Measurements from ENCODE around the gene TPD52L1. TPM values are rescaled to one million over a fixed set of nuclear protein-coding genes. Genes with fewer than 3 reads are reported as not detected.
"Not testable (repeated sequence)": the region's sequence is repeated elsewhere in the genome, so short reads cannot be mapped to it uniquely, and the experiment has no call there.

Gene TPD52L1
- total RNA-seq, 1 donor from 2014 or later: 7.2 TPM

DNA sequence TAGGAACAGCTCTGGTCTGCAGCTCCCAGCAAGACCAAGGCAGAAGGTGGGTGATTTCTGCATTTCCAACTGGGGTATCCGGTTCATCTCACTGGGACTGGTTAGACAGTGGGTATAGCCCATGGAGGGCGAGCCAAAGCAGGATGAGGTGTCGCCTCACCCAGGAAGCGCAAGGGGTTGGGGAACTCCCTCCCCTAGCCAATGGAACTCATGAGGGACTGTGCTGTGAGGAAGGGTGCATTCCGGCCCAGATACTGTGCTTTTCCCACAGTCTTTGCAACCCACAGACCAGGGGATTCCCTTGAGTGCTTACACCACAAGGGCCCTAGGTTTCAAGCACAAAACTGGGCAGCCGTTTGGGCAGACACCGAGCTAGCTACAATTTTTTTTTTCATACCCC lies 126.4 kb downstream of the TPD52L1 start:
- Mint-ChIP-seq H3K36me3 (ENCODE audit: unreplicated experiment) (peaks cover 69% of the 10 kb centered on the region), H3K4me3 (ENCODE audit: unreplicated experiment) (no peak overlapping the region), H3K9me3 (ENCODE audit: unreplicated experiment) (peaks cover 25% of the 10 kb centered on the region), H3K27ac (ENCODE audit: unreplicated experiment) (no peak overlapping the region), H3K4me1 (ENCODE audit: unreplicated experiment) (peaks cover 10% of the 10 kb centered on the region), H3K27me3 (ENCODE audit: unreplicated experiment) (no peaks in the 10 kb centered on the region)
- no peak for DNase-seq (ENCODE audit: extremely low spot score, unreplicated experiment)
- TF ChIP-seq, protein P1, sequence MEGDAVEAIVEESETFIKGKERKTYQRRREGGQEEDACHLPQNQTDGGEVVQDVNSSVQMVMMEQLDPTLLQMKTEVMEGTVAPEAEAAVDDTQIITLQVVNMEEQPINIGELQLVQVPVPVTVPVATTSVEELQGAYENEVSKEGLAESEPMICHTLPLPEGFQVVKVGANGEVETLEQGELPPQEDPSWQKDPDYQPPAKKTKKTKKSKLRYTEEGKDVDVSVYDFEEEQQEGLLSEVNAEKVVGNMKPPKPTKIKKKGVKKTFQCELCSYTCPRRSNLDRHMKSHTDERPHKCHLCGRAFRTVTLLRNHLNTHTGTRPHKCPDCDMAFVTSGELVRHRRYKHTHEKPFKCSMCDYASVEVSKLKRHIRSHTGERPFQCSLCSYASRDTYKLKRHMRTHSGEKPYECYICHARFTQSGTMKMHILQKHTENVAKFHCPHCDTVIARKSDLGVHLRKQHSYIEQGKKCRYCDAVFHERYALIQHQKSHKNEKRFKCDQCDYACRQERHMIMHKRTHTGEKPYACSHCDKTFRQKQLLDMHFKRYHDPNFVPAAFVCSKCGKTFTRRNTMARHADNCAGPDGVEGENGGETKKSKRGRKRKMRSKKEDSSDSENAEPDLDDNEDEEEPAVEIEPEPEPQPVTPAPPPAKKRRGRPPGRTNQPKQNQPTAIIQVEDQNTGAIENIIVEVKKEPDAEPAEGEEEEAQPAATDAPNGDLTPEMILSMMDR (IDR thresholded peaks at IDR 0.05): no peak

DNA sequence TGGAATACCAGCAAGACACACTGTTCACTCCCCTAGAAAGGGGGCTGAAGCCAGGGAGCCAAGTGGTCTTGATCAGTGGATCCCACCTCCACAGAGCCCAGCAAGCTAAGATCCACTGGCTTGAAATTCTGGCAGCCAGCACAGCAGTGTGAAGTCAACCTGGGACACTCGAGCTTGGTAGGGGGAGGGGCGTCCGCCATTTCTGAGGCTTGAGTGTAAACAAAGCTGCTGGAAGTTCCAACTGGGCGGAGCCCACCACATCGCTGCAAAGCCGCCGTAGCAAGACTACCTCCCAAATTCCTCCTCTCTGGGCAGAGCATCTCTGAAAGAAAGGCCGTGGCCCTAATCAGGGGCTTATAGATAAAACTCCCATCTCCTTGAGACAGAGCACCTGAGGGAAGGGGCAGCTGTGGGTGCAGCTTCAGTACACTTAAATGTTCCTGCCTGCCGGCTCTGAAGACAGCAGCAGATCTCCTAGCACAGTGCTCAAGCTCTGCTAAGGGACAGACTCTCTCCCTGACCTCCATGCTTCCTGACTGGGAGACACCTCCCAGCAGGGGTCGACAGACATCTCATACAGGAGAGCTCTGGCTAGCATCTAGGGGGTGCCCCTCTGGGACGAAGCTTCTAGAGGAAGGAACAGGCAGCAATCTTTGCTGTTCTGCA lies 126.9 kb downstream of the TPD52L1 start:
- Mint-ChIP-seq H3K36me3 (ENCODE audit: unreplicated experiment) (peaks cover 69% of the 10 kb centered on the region), H3K9me3 (ENCODE audit: unreplicated experiment) (peaks cover 29% of the 10 kb centered on the region), H3K4me1 (ENCODE audit: unreplicated experiment) (peaks cover 10% of the 10 kb centered on the region)
- DNase-seq (ENCODE audit: extremely low spot score, unreplicated experiment); H3K27ac Mint-ChIP-seq (ENCODE audit: unreplicated experiment); H3K4me3 Mint-ChIP-seq (ENCODE audit: unreplicated experiment); H3K27me3 Mint-ChIP-seq (ENCODE audit: unreplicated experiment): not testable (repeated sequence)

DNA sequence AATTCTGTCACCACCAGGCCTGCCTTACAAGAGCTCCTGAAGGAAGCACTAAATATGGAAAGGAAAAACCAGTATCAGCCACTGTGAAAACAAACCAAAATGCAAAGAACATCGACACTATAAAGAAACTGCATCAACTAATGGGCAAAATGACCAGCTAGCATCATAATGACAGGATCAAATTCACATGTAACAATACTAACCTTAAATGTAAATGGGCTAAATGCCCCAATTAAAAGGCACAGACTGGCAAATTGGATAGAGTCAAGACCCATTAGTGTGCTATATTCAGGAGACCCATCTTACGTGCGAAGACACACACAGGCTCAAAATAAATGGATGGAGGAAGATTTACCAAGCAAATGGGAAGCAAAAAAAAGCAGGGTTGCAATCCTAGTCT lies 128.9 kb downstream of the TPD52L1 start:
- H3K36me3 Mint-ChIP-seq (ENCODE audit: unreplicated experiment): peaks cover 78% of the 10 kb centered on the region
- H3K4me3 Mint-ChIP-seq (ENCODE audit: unreplicated experiment); H3K27me3 Mint-ChIP-seq (ENCODE audit: unreplicated experiment); DNase-seq (ENCODE audit: extremely low spot score, unreplicated experiment); H3K27ac Mint-ChIP-seq (ENCODE audit: unreplicated experiment): not testable (repeated sequence)
- H3K9me3 Mint-ChIP-seq (ENCODE audit: unreplicated experiment): peaks cover 40% of the 10 kb centered on the region
- H3K4me1 Mint-ChIP-seq (ENCODE audit: unreplicated experiment): peaks cover 10% of the 10 kb centered on the region

DNA sequence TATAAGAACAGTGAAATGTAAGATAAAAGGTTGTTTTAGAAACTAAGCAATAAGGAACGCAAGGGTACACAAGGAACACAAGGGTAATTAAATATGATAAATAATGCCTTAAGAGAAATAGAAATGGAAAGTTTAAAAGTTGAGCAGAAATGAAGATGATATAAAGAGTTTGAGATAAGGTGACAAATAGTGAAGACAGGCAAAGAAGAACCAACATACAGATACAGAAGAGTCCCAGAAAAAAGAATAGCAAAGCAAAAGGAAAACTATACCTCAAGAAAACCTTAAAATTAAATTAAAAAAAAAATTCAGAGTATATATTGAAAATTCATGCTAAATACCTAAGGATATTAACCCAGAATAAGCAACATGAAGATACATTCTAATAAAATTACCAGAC lies 131.8 kb downstream of the TPD52L1 start:
- no peak overlapping the region for H3K27ac Mint-ChIP-seq (ENCODE audit: unreplicated experiment)
- no peaks in the 10 kb centered on the region for H3K4me1 Mint-ChIP-seq (ENCODE audit: unreplicated experiment)
- H3K36me3 Mint-ChIP-seq (ENCODE audit: unreplicated experiment): peaks cover 85% of the 10 kb centered on the region
- H3K9me3 Mint-ChIP-seq (ENCODE audit: unreplicated experiment): peaks cover 50% of the 10 kb centered on the region
- H3K27me3 Mint-ChIP-seq (ENCODE audit: unreplicated experiment): no peaks in the 10 kb centered on the region
- TF ChIP-seq, protein P1 (IDR thresholded peaks at IDR 0.05): no peak
- H3K4me3 Mint-ChIP-seq (ENCODE audit: unreplicated experiment): no peak overlapping the region
- DNase-seq (ENCODE audit: extremely low spot score, unreplicated experiment): no peak

DNA sequence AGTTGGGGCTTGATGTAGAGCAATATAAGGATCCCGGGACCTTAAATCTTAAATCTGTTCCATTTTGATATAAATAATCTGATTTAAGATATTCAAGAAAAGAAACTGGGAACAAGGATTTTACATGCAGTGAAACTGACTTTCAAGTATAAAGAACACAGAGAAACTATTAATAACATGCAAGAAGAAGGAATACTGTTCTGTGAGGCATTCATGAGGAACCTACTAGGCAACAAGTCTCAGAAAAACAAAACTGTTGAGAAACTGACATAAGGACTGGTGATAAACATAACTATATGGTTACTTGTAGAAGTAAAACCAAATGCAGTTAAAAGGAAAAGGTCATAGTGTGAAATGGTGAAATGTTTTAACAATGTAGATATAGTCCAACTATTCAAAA lies 132.4 kb downstream of the TPD52L1 start:
- Mint-ChIP-seq H3K27me3 (ENCODE audit: unreplicated experiment) (no peaks in the 10 kb centered on the region), H3K4me3 (ENCODE audit: unreplicated experiment) (no peak overlapping the region), H3K27ac (ENCODE audit: unreplicated experiment) (no peak overlapping the region), H3K9me3 (ENCODE audit: unreplicated experiment) (peaks cover 50% of the 10 kb centered on the region), H3K36me3 (ENCODE audit: unreplicated experiment) (peaks cover 82% of the 10 kb centered on the region), H3K4me1 (ENCODE audit: unreplicated experiment) (no peaks in the 10 kb centered on the region)
- TF ChIP-seq, protein P1 (IDR thresholded peaks at IDR 0.05): no peak
- DNase-seq (ENCODE audit: extremely low spot score, unreplicated experiment): no peak

DNA sequence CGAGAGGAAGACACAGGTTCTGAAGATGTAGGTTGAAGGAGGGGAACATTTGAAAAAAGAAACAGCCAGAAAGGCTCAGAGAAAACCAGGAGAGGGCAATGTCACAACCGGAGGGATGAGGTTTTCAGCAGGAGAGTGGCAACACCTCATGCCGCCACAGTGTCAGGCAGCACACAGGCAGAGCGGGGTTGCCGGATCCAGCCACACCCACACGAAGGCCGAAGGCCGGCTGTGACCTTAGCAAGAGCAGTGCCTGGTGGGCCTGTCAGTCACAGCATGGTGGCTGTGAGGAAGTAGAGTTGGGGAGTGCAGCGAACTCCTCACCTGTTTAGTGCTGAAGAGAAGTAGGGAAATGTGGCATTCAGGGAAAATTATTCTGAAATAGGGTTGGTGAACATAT lies 134.1 kb downstream of the TPD52L1 start:
- Mint-ChIP-seq H3K4me1 (ENCODE audit: unreplicated experiment) (no peaks in the 10 kb centered on the region), H3K27ac (ENCODE audit: unreplicated experiment) (no peak overlapping the region), H3K36me3 (ENCODE audit: unreplicated experiment) (peaks cover 80% of the 10 kb centered on the region), H3K9me3 (ENCODE audit: unreplicated experiment) (peaks cover 38% of the 10 kb centered on the region), H3K4me3 (ENCODE audit: unreplicated experiment) (no peak overlapping the region), H3K27me3 (ENCODE audit: unreplicated experiment) (no peaks in the 10 kb centered on the region)
- DNase-seq (ENCODE audit: extremely low spot score, unreplicated experiment): no peak
- TF ChIP-seq, protein P1 (IDR thresholded peaks at IDR 0.05): no peak
